ENCODE measurements around the gene PAM16.

The PAM16 gene

GRCh38 chr16:4317532-4318450 lies 33.3 kb downstream of the PAM16 start:
- no peaks in the 10 kb centered on the region for H3K36me3 ChIP-seq (ENCODE audit: insufficient read depth, low read depth, low read length)
- H3K4me1 ChIP-seq (ENCODE audit: insufficient read depth, low read length) = peaks cover 10% of the 10 kb centered on the region; the same call in 1 of the 2 replicates
- H3K9ac ChIP-seq (ENCODE audit: low read depth, low read length) = no peak overlapping the region
- peaks cover 21% of the 10 kb centered on the region for H3K27me3 ChIP-seq (ENCODE audit: insufficient read depth, low read length)
- no peak overlapping the region for H3K27ac ChIP-seq (ENCODE audit: low read length)
- no peaks in the 10 kb centered on the region for H3K9me3 ChIP-seq (ENCODE audit: insufficient read depth, low read depth, low read length)
- peak overlapping the region; percentile 76; the same call in 1 of the 2 replicates for H3K4me3 ChIP-seq (ENCODE audit: low read length)

DNA sequence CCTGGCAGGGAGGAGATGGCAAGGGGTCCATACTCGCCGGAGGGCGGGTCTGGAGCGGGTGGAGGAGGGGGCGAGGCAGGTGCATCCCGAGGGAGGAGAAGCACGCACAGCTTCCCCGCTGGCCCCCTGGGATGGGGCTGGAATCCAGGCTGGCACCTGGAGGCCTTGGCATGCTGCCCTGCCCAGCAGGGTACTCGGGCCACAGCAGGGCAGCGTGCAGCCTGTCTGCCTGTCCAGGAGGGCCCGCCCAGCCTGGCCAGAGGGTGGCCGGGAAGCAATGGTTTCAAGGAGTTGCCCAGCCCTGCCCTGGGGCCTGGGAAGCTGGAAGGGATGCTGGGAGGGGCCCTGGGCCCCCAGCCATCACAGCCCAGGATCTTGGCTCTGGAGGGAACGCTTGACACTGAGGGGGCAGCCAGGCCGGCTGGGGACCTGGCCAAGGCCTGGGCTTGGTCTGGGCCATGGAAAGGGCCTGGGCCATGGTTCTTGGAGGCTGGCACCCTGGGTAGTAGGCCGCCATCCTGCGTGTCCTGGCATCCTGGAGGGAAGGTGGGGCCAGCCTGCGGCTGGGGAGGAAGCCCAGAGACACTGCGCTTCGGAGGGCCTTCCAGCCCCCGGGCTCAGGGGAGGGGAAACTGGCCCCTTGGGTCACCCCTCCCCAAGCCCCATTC lies 34.1 kb downstream of the PAM16 start:
- Histone ChIP-seq H3K4me3 (ENCODE audit: low read length) (peak overlapping the region; percentile 76), H3K9me3 (ENCODE audit: insufficient read depth, low read depth, low read length) (no peaks in the 10 kb centered on the region), H3K36me3 (ENCODE audit: insufficient read depth, low read depth, low read length) (no peaks in the 10 kb centered on the region), H3K27me3 (ENCODE audit: insufficient read depth, low read length) (peaks cover 21% of the 10 kb centered on the region), H3K9ac (ENCODE audit: low read depth, low read length) (peak overlapping the region; percentile 66), H3K4me1 (ENCODE audit: insufficient read depth, low read length) (peaks cover 10% of the 10 kb centered on the region; the same call in 1 of the 2 replicates), H3K27ac (ENCODE audit: low read length) (no peak overlapping the region)

- H3K36me3 ChIP-seq (ENCODE audit: insufficient read depth, low read depth, low read length) = no peaks in the 10 kb centered on the region
- H3K4me3 ChIP-seq (ENCODE audit: low read length) = peak overlapping the region; percentile 76
- no peaks in the 10 kb centered on the region for H3K9me3 ChIP-seq (ENCODE audit: insufficient read depth, low read depth, low read length)
- H3K4me1 ChIP-seq (ENCODE audit: insufficient read depth, low read length) = peaks cover 10% of the 10 kb centered on the region; the same call in 1 of the 2 replicates
- H3K27me3 ChIP-seq (ENCODE audit: insufficient read depth, low read length) = peaks cover 21% of the 10 kb centered on the region
- no peak overlapping the region for H3K27ac ChIP-seq (ENCODE audit: low read length)
- peak overlapping the region; percentile 66 for H3K9ac ChIP-seq (ENCODE audit: low read depth, low read length)
These were observed 34.8 kb downstream of the PAM16 start for GRCh38 chr16:4316108-4316863.

DNA sequence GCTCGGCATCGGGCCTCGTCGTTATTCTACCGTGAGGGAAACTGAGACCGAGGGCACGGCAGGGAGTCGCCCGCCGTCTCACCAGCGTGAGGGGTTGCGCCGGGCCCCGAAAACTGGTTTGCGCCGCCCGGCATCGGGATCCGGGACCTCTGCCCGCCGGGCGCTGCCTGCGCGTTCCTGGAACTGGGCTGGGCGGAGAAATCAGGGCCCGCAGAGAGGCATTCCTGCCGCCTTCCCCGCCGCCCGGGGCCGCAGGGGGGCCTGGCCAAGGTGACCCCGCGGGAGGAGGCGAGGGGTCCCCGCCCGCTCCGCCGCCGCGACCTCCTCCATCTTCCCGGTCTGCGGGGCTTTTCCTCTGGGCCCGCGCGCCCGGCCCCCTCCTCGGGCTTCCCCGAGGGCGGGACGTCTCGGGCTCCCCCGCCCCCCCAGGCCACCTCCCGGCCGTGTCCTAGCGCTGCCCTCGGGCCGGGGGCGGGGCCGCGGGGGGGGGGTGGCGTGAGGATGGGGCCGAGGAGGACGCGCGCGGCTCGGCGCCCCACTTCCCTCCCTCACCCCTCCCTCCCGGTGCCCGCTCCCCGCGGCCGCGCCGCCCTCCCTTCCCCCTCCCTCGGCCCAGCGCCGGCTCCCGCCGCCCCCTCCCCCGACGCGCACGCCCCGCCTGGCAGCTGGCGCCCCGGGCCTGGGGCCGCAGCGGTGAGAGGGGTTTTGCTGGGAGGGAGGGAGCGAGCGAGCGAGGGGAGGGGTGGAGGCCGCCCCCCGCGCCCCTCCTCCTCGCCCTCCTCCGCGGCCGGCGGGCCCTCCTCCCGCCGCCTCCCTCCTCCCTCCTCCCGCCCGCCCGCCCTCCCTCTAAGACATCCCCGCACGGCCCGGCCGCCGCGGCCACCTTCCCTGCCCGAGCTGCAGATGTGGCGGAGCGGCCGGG lies 35.7 kb downstream of the PAM16 start, which contains the start of gene GLIS2:
Gene GLIS2, plus strand, starts transcription at position 882 of the 922 bp plus-strand sequence. CDS start 16,214 bp downstream, outside the sequence.
- Histone ChIP-seq H3K36me3 (ENCODE audit: insufficient read depth, low read depth, low read length) (no peaks in the 10 kb centered on the region), H3K27me3 (ENCODE audit: insufficient read depth, low read length) (peaks cover 21% of the 10 kb centered on the region), H3K4me3 (ENCODE audit: low read length) (peak within 1 kb of the TSS; percentile 76), H3K4me1 (ENCODE audit: insufficient read depth, low read length) (peaks cover 10% of the 10 kb centered on the region; the same call in 1 of the 2 replicates), H3K27ac (ENCODE audit: low read length) (no peak within 1 kb of the TSS), H3K9ac (ENCODE audit: low read depth, low read length) (peak within 1 kb of the TSS; percentile 68), H3K9me3 (ENCODE audit: insufficient read depth, low read depth, low read length) (no peaks in the 10 kb centered on the region)

GRCh38 chr16:4314532-4315185 lies 36.5 kb downstream of the PAM16 start:
- H3K4me1 ChIP-seq (ENCODE audit: insufficient read depth, low read length) = peaks cover 13% of the 10 kb centered on the region; the same call in 1 of the 2 replicates
- no peak overlapping the region for H3K27ac ChIP-seq (ENCODE audit: low read length)
- H3K9ac ChIP-seq (ENCODE audit: low read depth, low read length) = peak overlapping the region; percentile 68

GRCh38 chr16:4313563-4314531 lies 37.3 kb downstream of the PAM16 start:
- H3K4me3 ChIP-seq (ENCODE audit: low read length) = no peak overlapping the region; the same call in 1 of the 2 replicates
- H3K9me3 ChIP-seq (ENCODE audit: insufficient read depth, low read depth, low read length) = no peaks in the 10 kb centered on the region
- no peak overlapping the region for H3K9ac ChIP-seq (ENCODE audit: low read depth, low read length)
- no peak overlapping the region for H3K27ac ChIP-seq (ENCODE audit: low read length)
- H3K4me1 ChIP-seq (ENCODE audit: insufficient read depth, low read length) = peaks cover 10% of the 10 kb centered on the region; the same call in 1 of the 2 replicates
- H3K27me3 ChIP-seq (ENCODE audit: insufficient read depth, low read length) = peaks cover 21% of the 10 kb centered on the region
- no peaks in the 10 kb centered on the region for H3K36me3 ChIP-seq (ENCODE audit: insufficient read depth, low read depth, low read length)

More at GRCh38 chr16:4314532-4315185, 36.5 kb downstream of the PAM16 start:
- Histone ChIP-seq H3K4me3 (ENCODE audit: low read length) (peak overlapping the region; percentile 67), H3K36me3 (ENCODE audit: insufficient read depth, low read depth, low read length) (no peaks in the 10 kb centered on the region), H3K27me3 (ENCODE audit: insufficient read depth, low read length) (peaks cover 21% of the 10 kb centered on the region), H3K9me3 (ENCODE audit: insufficient read depth, low read depth, low read length) (no peaks in the 10 kb centered on the region)

DNA sequence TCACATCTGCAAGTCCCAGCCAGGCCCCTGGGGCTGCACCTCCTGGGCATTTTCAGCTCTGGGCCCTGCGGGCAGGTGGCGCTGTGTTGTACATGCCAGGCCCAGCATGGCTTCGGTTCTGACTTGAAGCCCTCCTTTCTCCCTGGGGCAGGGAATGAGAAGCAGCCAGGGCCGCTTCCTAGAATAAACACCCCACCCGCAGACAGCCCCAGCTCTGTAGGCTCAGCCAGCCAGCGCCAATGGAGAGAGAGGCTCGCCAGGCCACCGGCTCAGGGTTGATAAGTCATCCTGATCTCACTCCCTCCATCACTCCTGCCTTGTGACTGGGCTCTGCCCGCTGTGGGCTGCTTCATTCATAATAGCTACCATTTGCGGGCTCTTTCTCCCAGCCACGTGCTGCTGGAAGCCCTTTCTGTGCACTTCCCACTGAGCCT lies 41.3 kb downstream of the PAM16 start:
- Histone ChIP-seq H3K4me3 (ENCODE audit: low read length) (no peak overlapping the region), H3K4me1 (ENCODE audit: insufficient read depth, low read length) (peaks cover 15% of the 10 kb centered on the region), H3K9ac (ENCODE audit: low read depth, low read length) (peak overlapping the region; percentile 44; the same call in 1 of the 2 replicates), H3K36me3 (ENCODE audit: insufficient read depth, low read depth, low read length) (0 out of 2 replicates have a peak, but pooled peaks cover 5% of the 10 kb centered on the region), H3K27me3 (ENCODE audit: insufficient read depth, low read length) (peaks cover 18% of the 10 kb centered on the region), H3K9me3 (ENCODE audit: insufficient read depth, low read depth, low read length) (no peaks in the 10 kb centered on the region), H3K27ac (ENCODE audit: low read length) (no peak overlapping the region)

DNA sequence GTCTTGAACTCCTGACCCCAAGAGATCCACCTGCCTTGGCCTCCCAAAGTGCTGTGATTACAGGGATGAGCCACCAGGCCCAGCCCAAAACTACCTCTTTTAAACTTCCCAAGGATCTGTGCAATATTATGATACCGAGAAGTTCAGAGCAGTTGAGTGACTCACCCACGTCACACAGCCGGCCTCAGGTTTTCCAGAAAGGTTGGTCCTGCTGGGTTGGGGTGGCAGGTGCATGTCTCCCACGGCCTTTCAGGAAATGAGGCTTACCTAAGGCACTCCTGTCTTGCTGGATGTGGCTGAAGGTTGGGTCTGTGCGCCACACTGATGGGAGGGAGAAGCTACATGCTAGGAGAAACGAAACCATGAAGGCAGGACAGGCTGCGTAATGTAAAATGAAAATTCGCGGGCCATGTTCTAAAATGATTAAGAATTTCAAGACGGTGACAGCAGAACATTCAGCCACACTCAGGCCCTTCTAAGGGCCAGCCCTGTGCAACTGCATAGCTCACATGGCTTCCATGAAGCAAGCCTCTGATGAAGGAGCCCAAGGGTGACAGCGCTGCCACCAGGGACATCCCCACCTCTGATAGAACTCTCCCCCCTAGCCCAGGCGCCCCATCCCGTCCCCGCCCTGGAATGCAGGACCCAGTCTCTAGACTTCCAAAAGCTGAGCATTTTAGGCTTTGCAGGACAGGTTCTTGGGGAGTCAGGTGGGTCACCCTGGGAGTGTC lies 41.9 kb downstream of the PAM16 start:
- Histone ChIP-seq H3K9ac (ENCODE audit: low read depth, low read length) (no peak overlapping the region), H3K27me3 (ENCODE audit: insufficient read depth, low read length) (peaks cover 12% of the 10 kb centered on the region), H3K27ac (ENCODE audit: low read length) (no peak overlapping the region), H3K9me3 (ENCODE audit: insufficient read depth, low read depth, low read length) (no peaks in the 10 kb centered on the region), H3K4me3 (ENCODE audit: low read length) (no peak overlapping the region), H3K36me3 (ENCODE audit: insufficient read depth, low read depth, low read length) (0 out of 2 replicates have a peak, but pooled peaks cover 5% of the 10 kb centered on the region), H3K4me1 (ENCODE audit: insufficient read depth, low read length) (peaks cover 15% of the 10 kb centered on the region)
